ENCODE measurements around the gene JMJD1C.
"Not testable (repeated sequence)": the region's sequence is repeated elsewhere in the genome, so short reads cannot be mapped to it uniquely, and the experiment has no call there.

JMJD1C gene

GRCh38 chr10:63390521-63390920 lies 75.3 kb downstream of the JMJD1C start:
- in situ Hi-C loops (cut with MboI; ENCODE audit: low sequenced_read_pairs): no loop called here
- no peaks in the 10 kb centered on the region for H3K36me3 ChIP-seq (replicated peaks)
- H3K4me1 ChIP-seq: no peaks in the 10 kb centered on the region
- H3K9me3 ChIP-seq: no peaks in the 10 kb centered on the region
- H3K27me3 ChIP-seq (ENCODE audit: low read depth): no peaks in the 10 kb centered on the region
- no peak for DNase-seq (ENCODE audit: low spot score in 2 of 2)
- H3K4me3 ChIP-seq: no peak overlapping the region

GRCh38 chr10:63388421-63389031 lies 77.3 kb downstream of the JMJD1C start:
- no peak overlapping the region for H3K4me3 ChIP-seq
- no peaks in the 10 kb centered on the region for H3K36me3 ChIP-seq (replicated peaks)
- no peak for DNase-seq (ENCODE audit: low spot score in 2 of 2)
- H3K27me3 ChIP-seq (ENCODE audit: low read depth): no peaks in the 10 kb centered on the region
- H3K4me1 ChIP-seq: no peaks in the 10 kb centered on the region
- no peaks in the 10 kb centered on the region for H3K9me3 ChIP-seq
- in situ Hi-C loops (cut with MboI; ENCODE audit: low sequenced_read_pairs): no loop called here

GRCh38 chr10:63385254-63385653 lies 80.5 kb downstream of the JMJD1C start:
- no peak overlapping the region for H3K4me3 ChIP-seq
- no peaks in the 10 kb centered on the region for H3K27me3 ChIP-seq (ENCODE audit: low read depth)
- in situ Hi-C loops (cut with MboI; ENCODE audit: low sequenced_read_pairs): no loop called here
- peaks cover 9% of the 10 kb centered on the region; the same call in 1 of the 2 replicates for H3K4me1 ChIP-seq
- DNase-seq (ENCODE audit: low spot score in 2 of 2): no peak
- no peaks in the 10 kb centered on the region for H3K9me3 ChIP-seq
- H3K36me3 ChIP-seq (replicated peaks): no peaks in the 10 kb centered on the region

- DNase-seq (ENCODE audit: low spot score in 2 of 2): no peak
- no peaks in the 10 kb centered on the region for H3K36me3 ChIP-seq (replicated peaks)
- peaks cover 9% of the 10 kb centered on the region; the same call in 1 of the 2 replicates for H3K4me1 ChIP-seq
- H3K9me3 ChIP-seq: no peaks in the 10 kb centered on the region
- H3K27me3 ChIP-seq (ENCODE audit: low read depth): no peaks in the 10 kb centered on the region
- no peak overlapping the region for H3K4me3 ChIP-seq
- in situ Hi-C loops (cut with MboI; ENCODE audit: low sequenced_read_pairs): no loop called here
Measured at GRCh38 chr10:63384675-63385074, 81.1 kb downstream of the JMJD1C start.

- H3K27me3 ChIP-seq (ENCODE audit: low read depth): no peaks in the 10 kb centered on the region
- no peak overlapping the region for H3K4me3 ChIP-seq
- no peaks in the 10 kb centered on the region for H3K36me3 ChIP-seq (replicated peaks)
- peaks cover 9% of the 10 kb centered on the region; the same call in 1 of the 2 replicates for H3K4me1 ChIP-seq
- no peak for DNase-seq (ENCODE audit: low spot score in 2 of 2)
- H3K9me3 ChIP-seq: no peaks in the 10 kb centered on the region
- in situ Hi-C loops (cut with MboI; ENCODE audit: low sequenced_read_pairs): no loop called here
Measured at GRCh38 chr10:63384001-63384400, 81.8 kb downstream of the JMJD1C start.

- Histone ChIP-seq H3K4me1 (peaks cover 9% of the 10 kb centered on the region; the same call in 1 of the 2 replicates), H3K36me3 (replicated peaks) (no peaks in the 10 kb centered on the region), H3K27me3 (ENCODE audit: low read depth) (no peaks in the 10 kb centered on the region), H3K4me3 (no peak overlapping the region), H3K9me3 (no peaks in the 10 kb centered on the region)
- no peak for DNase-seq (ENCODE audit: low spot score in 2 of 2)
- in situ Hi-C loops (cut with MboI; ENCODE audit: low sequenced_read_pairs): no loop called here
Measured at GRCh38 chr10:63383141-63383540, 82.6 kb downstream of the JMJD1C start.

- Histone ChIP-seq H3K9me3 (no peaks in the 10 kb centered on the region), H3K27me3 (ENCODE audit: low read depth) (no peaks in the 10 kb centered on the region), H3K4me3 (no peak overlapping the region), H3K4me1 (peaks cover 11% of the 10 kb centered on the region), H3K36me3 (replicated peaks) (no peaks in the 10 kb centered on the region)
- in situ Hi-C loops (cut with MboI; ENCODE audit: low sequenced_read_pairs): no loop called here
- no peak for DNase-seq (ENCODE audit: low spot score in 2 of 2)
Measured at GRCh38 chr10:63382066-63382465, 83.7 kb downstream of the JMJD1C start.

- H3K27me3 ChIP-seq (ENCODE audit: low read depth); in situ Hi-C loops (cut with MboI; ENCODE audit: low sequenced_read_pairs); H3K4me3 ChIP-seq; H3K36me3 ChIP-seq (replicated peaks); H3K9me3 ChIP-seq; DNase-seq (ENCODE audit: low spot score in 2 of 2): not testable (repeated sequence)
- H3K4me1 ChIP-seq: peaks cover 18% of the 10 kb centered on the region
Measured at GRCh38 chr10:63377305-63377661, 88.5 kb downstream of the JMJD1C start.

- Histone ChIP-seq H3K27me3 (ENCODE audit: low read depth) (no peaks in the 10 kb centered on the region), H3K4me1 (peaks cover 18% of the 10 kb centered on the region), H3K36me3 (replicated peaks) (no peaks in the 10 kb centered on the region), H3K9me3 (no peaks in the 10 kb centered on the region), H3K4me3 (no peak overlapping the region; the same call in 1 of the 2 replicates)
- in situ Hi-C loops (cut with MboI; ENCODE audit: low sequenced_read_pairs): no loop called here
- DNase-seq (ENCODE audit: low spot score in 2 of 2): peak; percentile 39 to 76
Measured at GRCh38 chr10:63376560-63377304, 89.0 kb downstream of the JMJD1C start.

- Histone ChIP-seq H3K4me3 (no peak overlapping the region), H3K27me3 (ENCODE audit: low read depth) (no peaks in the 10 kb centered on the region), H3K9me3 (no peaks in the 10 kb centered on the region), H3K36me3 (replicated peaks) (no peaks in the 10 kb centered on the region), H3K4me1 (peaks cover 11% of the 10 kb centered on the region)
- in situ Hi-C loops (cut with MboI; ENCODE audit: low sequenced_read_pairs): no loop called here
- DNase-seq (ENCODE audit: low spot score in 2 of 2): no peak
Measured at GRCh38 chr10:63375859-63376258, 89.9 kb downstream of the JMJD1C start.

GRCh38 chr10:63375458-63375857 lies 90.3 kb downstream of the JMJD1C start:
- DNase-seq (ENCODE audit: low spot score in 2 of 2): no peak

GRCh38 chr10:63374991-63375390 lies 90.8 kb downstream of the JMJD1C start:
- no peaks in the 10 kb centered on the region for H3K9me3 ChIP-seq
- H3K4me3 ChIP-seq: no peak overlapping the region
- H3K4me1 ChIP-seq: peaks cover 9% of the 10 kb centered on the region
- in situ Hi-C loops (cut with MboI; ENCODE audit: low sequenced_read_pairs): no loop called here
- no peaks in the 10 kb centered on the region for H3K27me3 ChIP-seq (ENCODE audit: low read depth)
- DNase-seq (ENCODE audit: low spot score in 2 of 2): no peak
- H3K36me3 ChIP-seq (replicated peaks): no peaks in the 10 kb centered on the region

More at GRCh38 chr10:63375458-63375857, 90.3 kb downstream of the JMJD1C start:
- Histone ChIP-seq H3K4me1 (peaks cover 9% of the 10 kb centered on the region), H3K27me3 (ENCODE audit: low read depth) (no peaks in the 10 kb centered on the region), H3K4me3 (no peak overlapping the region), H3K36me3 (replicated peaks) (no peaks in the 10 kb centered on the region), H3K9me3 (no peaks in the 10 kb centered on the region)
- in situ Hi-C loops (cut with MboI; ENCODE audit: low sequenced_read_pairs): no loop called here

GRCh38 chr10:63373176-63373575 lies 92.6 kb downstream of the JMJD1C start:
- in situ Hi-C loops (cut with MboI; ENCODE audit: low sequenced_read_pairs): no loop called here
- Histone ChIP-seq H3K4me1 (peaks cover 9% of the 10 kb centered on the region), H3K4me3 (no peak overlapping the region), H3K36me3 (replicated peaks) (no peaks in the 10 kb centered on the region), H3K9me3 (no peaks in the 10 kb centered on the region), H3K27me3 (ENCODE audit: low read depth) (no peaks in the 10 kb centered on the region)
- DNase-seq (ENCODE audit: low spot score in 2 of 2): no peak

GRCh38 chr10:63369711-63370110 lies 96.1 kb downstream of the JMJD1C start:
- no peak for DNase-seq (ENCODE audit: low spot score in 2 of 2)
- H3K27me3 ChIP-seq (ENCODE audit: low read depth): no peaks in the 10 kb centered on the region
- H3K36me3 ChIP-seq (replicated peaks): no peaks in the 10 kb centered on the region
- in situ Hi-C loops (cut with MboI; ENCODE audit: low sequenced_read_pairs): no loop called here
- no peak overlapping the region for H3K4me3 ChIP-seq
- H3K9me3 ChIP-seq: no peaks in the 10 kb centered on the region
- no peaks in the 10 kb centered on the region for H3K4me1 ChIP-seq
